ENCODE measurements around the gene FCSK. TPM values are rescaled to one million over a fixed set of nuclear protein-coding genes. Genes with fewer than 3 reads are reported as not detected.

The FCSK gene
- total and polyA plus RNA-seq, 2 experiments from 2014 or later = 2.2 to 6.1 TPM

DNA sequence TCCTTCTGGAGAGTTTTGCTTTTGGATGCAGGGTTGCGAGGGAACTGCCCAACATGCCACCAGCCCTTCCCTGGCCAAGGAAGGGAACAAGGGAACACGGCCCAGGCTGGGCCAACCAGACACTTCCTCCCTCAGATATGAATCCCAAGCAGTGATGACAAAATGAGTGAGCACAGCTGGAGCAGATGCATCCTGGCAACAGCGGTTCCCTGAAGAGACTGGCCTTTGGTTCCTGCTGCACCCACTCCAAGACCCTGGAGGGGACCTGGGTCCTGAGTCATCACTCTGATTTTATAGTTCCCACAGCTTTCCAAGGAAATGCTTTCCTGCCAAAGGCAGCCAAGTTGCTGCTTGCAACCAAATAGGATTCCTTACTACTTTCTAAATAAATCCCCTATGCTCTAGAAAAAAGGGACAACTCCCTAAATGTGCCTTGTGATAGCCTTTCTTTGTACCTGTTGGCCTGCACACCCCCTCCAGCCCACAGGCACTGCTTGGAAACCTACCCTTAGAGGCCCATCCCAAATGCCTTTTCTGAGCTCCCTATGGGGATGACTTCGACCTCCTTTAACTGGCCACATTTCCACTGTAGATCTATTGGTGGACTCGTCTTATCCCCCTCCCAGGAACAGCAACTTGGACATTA is 20.8 kb upstream of the FCSK start:
- Histone ChIP-seq H3K4me2 (ENCODE audit: unreplicated experiment) (peak overlapping the region; percentile 33), H3K9ac (peak overlapping the region; percentile 21; the same call in 1 of the 2 replicates), H3K9me2 (ENCODE audit: insufficient read depth) (no peaks in the 10 kb centered on the region), H3K27ac (peak overlapping the region; percentile 51), H4K20me1 (ENCODE audit: insufficient read depth) (no peaks in the 10 kb centered on the region; the same call in 1 of the 2 replicates), H3K4me3 (no peak overlapping the region), H2AFZ (no peak overlapping the region), H3F3A (ENCODE audit: insufficient read depth) (peaks cover 39% of the 10 kb centered on the region), H3K27me3 (replicated peaks; ENCODE audit: insufficient read depth) (no peaks in the 10 kb centered on the region), H3K4me1 (ENCODE audit: insufficient read depth) (peaks cover 44% of the 10 kb centered on the region), H3K79me2 (ENCODE audit: insufficient read depth) (peaks cover 84% of the 10 kb centered on the region), H3K9me3 (ENCODE audit: low read depth) (no peaks in the 10 kb centered on the region), H3K36me3 (ENCODE audit: low read depth) (no peaks in the 10 kb centered on the region)
- peak; percentile 80 for DNase-seq
- no peak for TF ChIP-seq EZH2 (IDR thresholded peaks at IDR 0.05; ENCODE audit: insufficient read depth, poor library complexity, severe bottlenecking)
- no peak for TF ChIP-seq EZH2phosphoT487 (IDR thresholded peaks at IDR 0.05; ENCODE audit: insufficient read depth, low read depth)
- in situ Hi-C loops (cut with MboI) = no loop called here
- 10 to 19% methylated on average over 5 of the region's 5 CpGs for WGBS, 2 experiments (ENCODE audit: low coverage in 1 of 2, low lambda C conversion rate in 2 of 2, missing lambda C conversion rate in 2 of 2)

DNA sequence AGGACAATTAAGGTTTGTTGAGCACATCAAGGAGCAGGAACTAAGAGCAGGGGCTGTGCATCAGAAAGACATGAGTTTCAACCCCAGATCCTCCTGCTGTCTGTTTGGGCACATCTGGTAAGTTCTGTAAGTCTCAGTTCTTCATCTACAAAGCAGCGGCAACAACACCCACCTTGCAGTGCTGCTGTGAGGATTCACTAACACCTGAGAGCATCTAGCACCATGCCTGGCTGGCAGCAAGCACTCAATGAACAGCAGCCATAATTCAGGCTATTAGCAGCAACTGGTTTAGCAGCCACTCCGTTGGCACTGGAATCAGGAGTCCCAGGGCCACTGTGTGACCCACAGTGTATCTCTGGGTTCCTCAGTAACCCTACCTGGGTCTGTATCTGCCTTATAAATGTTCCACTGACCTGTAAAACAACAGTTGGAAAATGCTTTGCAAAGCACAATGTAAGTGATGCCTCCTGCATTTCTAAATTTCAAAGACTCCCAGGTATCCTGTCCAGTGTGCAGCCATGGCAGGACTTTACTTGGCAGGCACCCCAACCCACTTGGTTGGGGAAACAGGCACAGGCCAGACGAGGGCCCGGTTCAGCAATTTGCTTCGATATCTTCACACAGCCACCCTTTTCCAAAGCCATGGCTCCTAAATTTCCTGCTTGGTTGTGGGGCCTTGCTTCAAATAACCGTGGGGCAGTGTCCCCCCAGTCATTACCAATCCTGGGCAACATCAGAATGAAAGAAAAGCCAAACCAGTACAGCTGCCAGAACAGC is 19.7 kb upstream of the FCSK start:
- Histone ChIP-seq H2AFZ (no peak overlapping the region), H3K27me3 (replicated peaks; ENCODE audit: insufficient read depth) (no peaks in the 10 kb centered on the region), H3K36me3 (ENCODE audit: low read depth) (no peaks in the 10 kb centered on the region), H3K9me2 (ENCODE audit: insufficient read depth) (no peaks in the 10 kb centered on the region), H3K27ac (no peak overlapping the region), H3K9ac (no peak overlapping the region), H3K4me1 (ENCODE audit: insufficient read depth) (peaks cover 39% of the 10 kb centered on the region), H3K4me2 (ENCODE audit: unreplicated experiment) (no peak overlapping the region), H3F3A (ENCODE audit: insufficient read depth) (peaks cover 35% of the 10 kb centered on the region), H3K79me2 (ENCODE audit: insufficient read depth) (peaks cover 75% of the 10 kb centered on the region), H3K4me3 (no peak overlapping the region), H4K20me1 (ENCODE audit: insufficient read depth) (no peaks in the 10 kb centered on the region; the same call in 1 of the 2 replicates), H3K9me3 (ENCODE audit: low read depth) (no peaks in the 10 kb centered on the region)
- in situ Hi-C loops (cut with MboI) = no loop called here
- 76 to 80% methylated on average over 6 of the region's 6 CpGs for WGBS, 2 experiments (ENCODE audit: low coverage in 1 of 2, low lambda C conversion rate in 2 of 2, missing lambda C conversion rate in 2 of 2)
- TF ChIP-seq EZH2phosphoT487 (IDR thresholded peaks at IDR 0.05; ENCODE audit: insufficient read depth, low read depth) = no peak
- TF ChIP-seq EZH2 (IDR thresholded peaks at IDR 0.05; ENCODE audit: insufficient read depth, poor library complexity, severe bottlenecking) = no peak
- DNase-seq = no peak

DNA sequence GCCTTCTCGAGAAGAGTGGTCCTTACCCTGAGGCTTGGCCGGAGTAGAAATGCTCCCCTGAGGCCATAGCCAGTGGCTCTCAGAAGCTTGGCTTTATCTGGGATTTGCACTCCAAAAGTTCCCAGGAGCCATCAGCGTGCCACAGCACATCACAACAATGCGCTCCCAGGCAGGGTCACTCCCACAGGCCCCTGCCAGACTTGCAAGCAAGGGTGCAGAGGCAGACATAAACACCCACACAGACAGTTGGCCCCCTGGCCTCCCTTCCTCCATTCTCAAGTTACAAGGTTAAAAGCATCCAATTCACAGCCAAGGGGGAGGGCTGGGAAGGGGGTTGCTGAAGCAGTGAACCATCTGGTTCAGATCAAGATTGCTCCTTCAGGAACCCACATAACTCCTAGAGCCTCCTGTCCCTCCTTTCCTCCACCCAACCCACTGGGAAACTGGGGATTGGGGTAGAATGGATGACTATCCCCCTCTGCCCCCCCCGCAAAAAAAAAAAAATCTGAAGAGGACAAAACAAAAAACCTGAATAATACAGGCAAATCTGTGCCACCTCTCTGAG is 17.3 kb upstream of the FCSK start:
- peak overlapping the region; percentile 66; the same call in 1 of the 2 replicates for H2AFZ ChIP-seq
- in situ Hi-C loops (cut with MboI) = no loop called here
- peak overlapping the region; percentile 98 for H3K4me2 ChIP-seq (ENCODE audit: unreplicated experiment)
- no peak for TF ChIP-seq EZH2 (IDR thresholded peaks at IDR 0.05; ENCODE audit: insufficient read depth, poor library complexity, severe bottlenecking)
- TF ChIP-seq EZH2phosphoT487 (IDR thresholded peaks at IDR 0.05; ENCODE audit: insufficient read depth, low read depth) = no peak
- H3K9me2 ChIP-seq (ENCODE audit: insufficient read depth) = no peaks in the 10 kb centered on the region
- WGBS, 2 experiments (ENCODE audit: low coverage in 1 of 2, low lambda C conversion rate in 2 of 2, missing lambda C conversion rate in 2 of 2) = 18 to 19% methylated on average over 5 of the region's 5 CpGs
- H4K20me1 ChIP-seq (ENCODE audit: insufficient read depth) = no peaks in the 10 kb centered on the region; the same call in 1 of the 2 replicates
- H3K4me3 ChIP-seq = peak overlapping the region; percentile 87
- H3K79me2 ChIP-seq (ENCODE audit: insufficient read depth) = peaks cover 53% of the 10 kb centered on the region
- no peaks in the 10 kb centered on the region for H3K36me3 ChIP-seq (ENCODE audit: low read depth)
- no peaks in the 10 kb centered on the region for H3K27me3 ChIP-seq (replicated peaks; ENCODE audit: insufficient read depth)
- H3F3A ChIP-seq (ENCODE audit: insufficient read depth) = peaks cover 35% of the 10 kb centered on the region
- peak; percentile 77 for DNase-seq
- no peaks in the 10 kb centered on the region for H3K9me3 ChIP-seq (ENCODE audit: low read depth)
- peak overlapping the region; percentile 84 for H3K9ac ChIP-seq
- H3K27ac ChIP-seq = peak overlapping the region; percentile 76
- peaks cover 39% of the 10 kb centered on the region for H3K4me1 ChIP-seq (ENCODE audit: insufficient read depth)
